H9 (cell line): ENCODE data around the gene RPS28. TPM values are rescaled to one million over a fixed set of nuclear protein-coding genes. Genes with fewer than 3 reads are reported as not detected.
A peak's percentile ranks its signal among the peaks of the same experiment; 100 is the strongest.
"Not testable (repeated sequence)": the region's sequence is repeated elsewhere in the genome, so short reads cannot be mapped to it uniquely, and the experiment has no call there.

Source experiments
- DNase-seq: peaks from one replicate; pipeline ENCODE4 v3.0.0-alpha.2; 2017
- H2AFZ ChIP-seq: one replicate; pipeline ENCODE4 v1.6.1; 2013; ENCODE audit warnings: mild to moderate bottlenecking, low read length, control low read depth, moderate library complexity
- H2AK5ac ChIP-seq: 2 replicates; pipeline ENCODE4 v1.6.1; 2013; ENCODE audit warnings: low read length, control low read depth, mixed read lengths; ENCODE audit not compliant: insufficient read length
- H2BK120ac ChIP-seq: one replicate; pipeline ENCODE4 v1.6.1; 2013; ENCODE audit warnings: low read depth, mild to moderate bottlenecking, low read length, control low read depth, inconsistent platforms; ENCODE audit not compliant: poor library complexity, severe bottlenecking
- H2BK12ac ChIP-seq: 2 replicates; pipeline ENCODE4 v1.6.1; 2013; ENCODE audit warnings: low read length, control low read depth, mixed read lengths, low read depth; ENCODE audit not compliant: insufficient read length
- H2BK15ac ChIP-seq: 2 replicates; pipeline ENCODE4 v1.6.1; 2013; ENCODE audit warnings: low read depth, low read length, control low read depth
- H2BK20ac ChIP-seq: one replicate; pipeline ENCODE4 v1.6.1; 2013; ENCODE audit warnings: low read depth, mild to moderate bottlenecking, low read length, control low read depth, inconsistent platforms; ENCODE audit not compliant: poor library complexity, severe bottlenecking
- H2BK5ac ChIP-seq: 2 replicates; pipeline ENCODE4 v1.6.1; 2013; ENCODE audit warnings: low read length, control low read depth, mixed read lengths; ENCODE audit not compliant: insufficient read length
- H3K14ac ChIP-seq: 2 replicates; pipeline ENCODE4 v1.6.1; 2013; ENCODE audit warnings: low read length, control low read depth; ENCODE audit not compliant: insufficient read depth
- H3K18ac ChIP-seq: 2 replicates; pipeline ENCODE4 v1.6.1; 2013; ENCODE audit warnings: low read depth, mild to moderate bottlenecking, mixed read lengths, low read length, control low read depth; ENCODE audit not compliant: insufficient read length
- H3K23ac ChIP-seq: 2 replicates; pipeline ENCODE4 v1.6.1; 2013; ENCODE audit warnings: low read length, control low read depth, mixed read lengths, low read depth; ENCODE audit not compliant: insufficient read length
- H3K23me2 ChIP-seq: 2 replicates; pipeline ENCODE4 v1.6.1; 2013; ENCODE audit warnings: low read depth, mild to moderate bottlenecking, mixed read lengths, low read length, control low read depth; ENCODE audit not compliant: insufficient read length, poor library complexity, severe bottlenecking
- H3K27ac ChIP-seq: 2 replicates; pipeline ENCODE4 v1.5.1; 2013; ENCODE audit warnings: low read length, control low read depth, mixed read lengths, low read depth; ENCODE audit not compliant: insufficient read length
- H3K27me3 ChIP-seq: 2 replicates; pipeline ENCODE4 v1.6.1; 2013; ENCODE audit warnings: low read length, control low read depth, inconsistent platforms; ENCODE audit not compliant: insufficient read depth
- H3K4ac ChIP-seq: 2 replicates; pipeline ENCODE4 v1.6.1; 2013; ENCODE audit warnings: low read depth, mild to moderate bottlenecking, control low read depth, inconsistent platforms, low read length, moderate library complexity
- H3K4me1 ChIP-seq: 2 replicates; pipeline ENCODE4 v1.6.1; 2013; ENCODE audit warnings: low read length, control low read depth, inconsistent platforms; ENCODE audit not compliant: insufficient read depth
- H3K4me2 ChIP-seq: 2 replicates; pipeline ENCODE4 v1.6.1; 2013; ENCODE audit warnings: low read length, control low read depth, mixed read lengths; ENCODE audit not compliant: insufficient read length, insufficient read depth
- H3K56ac ChIP-seq: 2 replicates; pipeline ENCODE4 v1.6.1; 2013; ENCODE audit warnings: low read depth, mild to moderate bottlenecking, mixed read lengths, low read length, control low read depth; ENCODE audit not compliant: insufficient read length
- H3K79me1 ChIP-seq: 2 replicates; pipeline ENCODE4 v1.6.1; 2013; ENCODE audit warnings: low read depth, mild to moderate bottlenecking, moderate library complexity, low read length, control low read depth, inconsistent platforms; ENCODE audit not compliant: insufficient read depth, poor library complexity, severe bottlenecking
- H3K79me2 ChIP-seq: 2 replicates; pipeline ENCODE4 v1.6.1; 2013; ENCODE audit warnings: low read length, control low read depth, inconsistent platforms; ENCODE audit not compliant: insufficient read depth
- H3K9ac ChIP-seq: 2 replicates; pipeline ENCODE4 v1.6.1; 2013; ENCODE audit warnings: low read length, control low read depth, mixed read lengths; ENCODE audit not compliant: insufficient read length; ENCODE audit errors: extremely low read depth
- H3K9me3 ChIP-seq: one replicate; pipeline ENCODE4 v1.6.1; 2013; ENCODE audit warnings: low read depth, low read length, inconsistent platforms; ENCODE audit not compliant: control insufficient read depth
- H3T11ph ChIP-seq: one replicate; pipeline ENCODE4 v1.6.1; 2013; ENCODE audit warnings: mild to moderate bottlenecking, low read length, control low read depth, inconsistent platforms
- H4K20me1 ChIP-seq: one replicate; pipeline ENCODE4 v1.6.1; 2013; ENCODE audit not compliant: control insufficient read depth, insufficient read length, insufficient read depth
- H4K5ac ChIP-seq: 2 replicates; pipeline ENCODE4 v1.6.1; 2013; ENCODE audit warnings: low read depth, mild to moderate bottlenecking, mixed read lengths, low read length, control low read depth; ENCODE audit not compliant: insufficient read length
- H4K8ac ChIP-seq: replicated peaks from 2 replicates; pipeline ENCODE4 v1.6.1; 2013; ENCODE audit warnings: low read length, control low read depth, mixed read lengths, low read depth; ENCODE audit not compliant: insufficient read length
- H4K91ac ChIP-seq: 2 replicates; pipeline ENCODE4 v1.6.1; 2013; ENCODE audit warnings: low read depth, mild to moderate bottlenecking, moderate library complexity, mixed read lengths, low read length, control low read depth; ENCODE audit not compliant: insufficient read length
- H3K27ac Mint-ChIP-seq, 3 experiments: 2 replicates in 2 of 3; 3 replicates in 1 of 3; pipeline ENCODE4 v1.8.0; 2020 to 2021; ENCODE audit warnings: mixed read lengths in 3 of 3, mild to moderate bottlenecking in 1 of 3, moderate library complexity in 1 of 3
- H3K27me3 Mint-ChIP-seq: 2 replicates; pipeline ENCODE4 v1.8.0; 2021; ENCODE audit warnings: low read depth, mild to moderate bottlenecking, moderate library complexity, mixed read lengths
- H3K36me3 Mint-ChIP-seq, 3 experiments: 2 replicates in 2 of 3; 3 replicates in 1 of 3; pipeline ENCODE4 v1.8.0; 2020 to 2021; ENCODE audit warnings: low read depth in 3 of 3, mixed read lengths in 3 of 3; ENCODE audit not compliant: insufficient read depth in 1 of 3
- H3K4me1 Mint-ChIP-seq, 2 experiments: 2 replicates each; pipeline ENCODE4 v1.8.0; 2020; ENCODE audit warnings: mixed read lengths in 2 of 2
- H3K4me3 Mint-ChIP-seq, 2 experiments: 2 replicates in 1 of 2; 3 replicates in 1 of 2; pipeline ENCODE4 v1.8.0; 2020 to 2021; ENCODE audit warnings: mild to moderate bottlenecking in 2 of 2, mixed read lengths in 2 of 2, moderate library complexity in 1 of 2
- H3K9me3 Mint-ChIP-seq, 2 experiments: 2 replicates in 1 of 2; 3 replicates in 1 of 2; pipeline ENCODE4 v1.8.0; 2020; ENCODE audit warnings: mild to moderate bottlenecking in 2 of 2, mixed read lengths in 2 of 2, moderate library complexity in 1 of 2
- WGBS: extraction: QIAGEN DNeasy Blood & Tissue Kit; methylation state at CpG from one replicate; pipeline ENCODE4 v1.1.7; 2013; ENCODE audit warnings: missing lambda C conversion rate, low lambda C conversion rate, mixed read lengths; ENCODE audit not compliant: insufficient read length; ENCODE audit errors: extremely low coverage; 5-methylcytosine and 5-hydroxymethylcytosine counted together
- total RNA-seq: library from RNA; stranded (reverse); gene quantifications from 2 replicates; pipeline ENCODE4 v1.2.1, GENCODE V29; 2021
- TF ChIP-seq, protein P1 (sequence below): fragments of 200-600 bp; sonication (generic); conservative IDR thresholded peaks from 3 replicates; pipeline ENCODE4 v1.8.0; 2021; ENCODE audit warnings: antibody characterized with exemption, mild to moderate bottlenecking

RPS28 gene
- total RNA-seq, 1 experiment from 2014 or later = 1,885 TPM

DNA sequence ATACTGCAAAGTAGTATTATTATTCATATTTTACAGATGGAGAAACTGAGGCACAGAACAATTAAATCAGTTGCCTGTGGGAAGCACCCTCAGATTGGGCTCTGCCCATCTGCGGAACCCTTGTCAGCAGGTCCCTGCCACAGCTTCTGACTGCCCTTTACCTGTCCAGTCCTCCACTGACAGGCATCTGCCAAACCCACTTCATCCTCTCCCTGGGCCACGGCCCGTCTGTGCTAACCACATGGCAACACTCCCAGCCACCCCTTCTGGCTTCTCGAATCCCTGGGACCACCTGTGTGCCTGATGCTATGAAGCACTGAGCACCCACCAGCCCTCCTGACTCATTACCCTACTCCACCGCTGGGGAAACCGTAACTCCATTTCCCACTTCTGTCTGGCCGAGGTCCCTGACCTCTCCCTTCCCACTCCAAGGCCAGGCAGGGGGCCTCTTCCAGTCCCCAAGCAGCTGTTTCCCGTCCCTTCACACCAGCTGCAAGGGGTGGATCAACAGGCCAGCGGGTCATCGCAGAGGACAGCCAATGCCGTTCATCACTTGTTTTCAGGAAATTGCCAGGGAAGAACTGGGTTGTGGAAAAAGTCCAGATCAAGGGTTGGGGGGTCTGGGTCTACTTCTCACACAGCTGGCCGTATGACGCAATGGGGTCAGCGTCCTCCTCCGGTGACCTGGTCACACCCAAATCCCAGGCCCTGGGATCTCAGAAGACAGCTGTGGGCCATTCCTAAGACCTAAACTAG is 19.2 kb downstream of the RPS28 start:
- H3K27ac ChIP-seq = no peak overlapping the region
- H3K36me3 Mint-ChIP-seq = peaks cover 0 to 2% (median 0%) of the 10 kb centered on the region in 3 experiments; a peak in 2 of 7 replicates
- H4K91ac ChIP-seq = no peak overlapping the region
- H3K79me1 ChIP-seq = no peaks in the 10 kb centered on the region
- H4K20me1 ChIP-seq = no peaks in the 10 kb centered on the region
- no peak overlapping the region for H2BK15ac ChIP-seq
- no peak overlapping the region for H3K56ac ChIP-seq
- H3K14ac ChIP-seq = no peak overlapping the region
- TF ChIP-seq, protein P1, sequence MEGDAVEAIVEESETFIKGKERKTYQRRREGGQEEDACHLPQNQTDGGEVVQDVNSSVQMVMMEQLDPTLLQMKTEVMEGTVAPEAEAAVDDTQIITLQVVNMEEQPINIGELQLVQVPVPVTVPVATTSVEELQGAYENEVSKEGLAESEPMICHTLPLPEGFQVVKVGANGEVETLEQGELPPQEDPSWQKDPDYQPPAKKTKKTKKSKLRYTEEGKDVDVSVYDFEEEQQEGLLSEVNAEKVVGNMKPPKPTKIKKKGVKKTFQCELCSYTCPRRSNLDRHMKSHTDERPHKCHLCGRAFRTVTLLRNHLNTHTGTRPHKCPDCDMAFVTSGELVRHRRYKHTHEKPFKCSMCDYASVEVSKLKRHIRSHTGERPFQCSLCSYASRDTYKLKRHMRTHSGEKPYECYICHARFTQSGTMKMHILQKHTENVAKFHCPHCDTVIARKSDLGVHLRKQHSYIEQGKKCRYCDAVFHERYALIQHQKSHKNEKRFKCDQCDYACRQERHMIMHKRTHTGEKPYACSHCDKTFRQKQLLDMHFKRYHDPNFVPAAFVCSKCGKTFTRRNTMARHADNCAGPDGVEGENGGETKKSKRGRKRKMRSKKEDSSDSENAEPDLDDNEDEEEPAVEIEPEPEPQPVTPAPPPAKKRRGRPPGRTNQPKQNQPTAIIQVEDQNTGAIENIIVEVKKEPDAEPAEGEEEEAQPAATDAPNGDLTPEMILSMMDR = peak; percentile 44
- H4K8ac ChIP-seq = no peak overlapping the region
- H3K4ac ChIP-seq = no peak overlapping the region
- H2BK12ac ChIP-seq = no peak overlapping the region
- no peak overlapping the region for H3T11ph ChIP-seq
- no peaks in the 10 kb centered on the region for H3K9me3 Mint-ChIP-seq
- H3K18ac ChIP-seq = no peak overlapping the region
- peaks cover 4% of the 10 kb centered on the region for H3K23me2 ChIP-seq
- no peak overlapping the region for H2AK5ac ChIP-seq
- H3K27me3 ChIP-seq = no peaks in the 10 kb centered on the region
- no peak overlapping the region for H3K4me2 ChIP-seq
- no peak overlapping the region for H3K23ac ChIP-seq
- peaks cover 42% of the 10 kb centered on the region for H3K27me3 Mint-ChIP-seq
- peak; percentile 64 for DNase-seq
- H3K9ac ChIP-seq = no peak overlapping the region
- H4K5ac ChIP-seq = no peak overlapping the region
- H2BK20ac ChIP-seq = no peak overlapping the region
- no peak overlapping the region for H2BK120ac ChIP-seq
- H3K4me3 Mint-ChIP-seq = peak overlapping the region in 1 of 2 experiments; percentile 59; a peak in 3 of 5 replicates
- WGBS = no CpG with 5 or more reads among the region's 15 CpGs
- no peaks in the 10 kb centered on the region for H3K9me3 ChIP-seq
- H3K4me1 Mint-ChIP-seq = peaks cover 14% of the 10 kb centered on the region in 2 experiments
- no peaks in the 10 kb centered on the region for H3K79me2 ChIP-seq
- H3K27ac Mint-ChIP-seq = peak overlapping the region in 1 of 3 experiments; percentile 48; a peak in 1 of 7 replicates
- H2BK5ac ChIP-seq = no peak overlapping the region
- no peak overlapping the region for H2AFZ ChIP-seq
- no peaks in the 10 kb centered on the region; the same call in 1 of the 2 replicates for H3K4me1 ChIP-seq

DNA sequence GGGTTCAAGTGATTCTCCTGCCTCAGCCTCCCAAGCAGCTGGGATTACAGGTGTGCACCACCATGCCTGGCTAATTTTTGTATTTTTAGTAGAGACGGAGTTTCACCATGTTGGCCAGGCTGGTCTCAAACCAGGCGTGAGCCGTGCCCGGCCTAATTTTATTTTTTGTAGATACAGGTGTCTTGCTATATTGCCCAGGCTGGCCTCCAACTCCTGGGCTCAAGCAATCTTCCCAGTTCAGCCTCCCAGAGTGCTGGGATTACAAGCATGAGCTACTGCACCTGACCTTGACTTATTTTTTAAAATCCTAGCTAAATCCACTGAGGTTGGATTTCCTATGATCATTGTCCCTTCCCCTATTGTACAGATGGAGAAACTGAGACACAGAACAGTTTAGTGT is 20.2 kb downstream of the RPS28 start:
- H2AK5ac ChIP-seq, H2AFZ ChIP-seq, H3K27me3 ChIP-seq, H3K56ac ChIP-seq, H4K8ac ChIP-seq, H3K23me2 ChIP-seq, H2BK120ac ChIP-seq, H3K27ac Mint-ChIP-seq, H2BK15ac ChIP-seq, H3K9ac ChIP-seq, H4K5ac ChIP-seq, H3K23ac ChIP-seq, H4K91ac ChIP-seq, H3K9me3 Mint-ChIP-seq, H3K4me2 ChIP-seq, H3K9me3 ChIP-seq, H3K4ac ChIP-seq, H3K4me1 ChIP-seq, H3K14ac ChIP-seq, H2BK12ac ChIP-seq, H3K27ac ChIP-seq, H3K18ac ChIP-seq, H2BK5ac ChIP-seq, H3K79me2 ChIP-seq, H4K20me1 ChIP-seq, H3K79me1 ChIP-seq, H3T11ph ChIP-seq, H3K36me3 Mint-ChIP-seq, H2BK20ac ChIP-seq, DNase-seq: not testable (repeated sequence)
- H3K4me3 Mint-ChIP-seq = peak overlapping the region in 1 of 2 experiments; percentile 53; a peak in 2 of 5 replicates
- peaks cover 33% of the 10 kb centered on the region for H3K27me3 Mint-ChIP-seq
- peaks cover 11 to 14% of the 10 kb centered on the region in 2 experiments for H3K4me1 Mint-ChIP-seq
- no CpG with 5 or more reads among the region's 4 CpGs for WGBS
